GM19397 (cell line): ENCODE results near the gene CKB.

ENCODE experiments used
- ATAC-seq: cut with Tn5 transposase; IDR thresholded peaks from one replicate; pipeline ENCODE4 v1.9.1; 2021; ENCODE audit warnings: mild to moderate bottlenecking, moderate library complexity; ENCODE audit not compliant: unreplicated experiment

Gene CKB

GRCh38 chr14:103550451-103551337 lies 28.1 kb upstream of the CKB start:
- no peak for ATAC-seq

GRCh38 chr14:103549361-103550311 lies 27.0 kb upstream of the CKB start:
- ATAC-seq, result no peak

GRCh38 chr14:103548463-103549351 lies 26.1 kb upstream of the CKB start:
- no peak for ATAC-seq

GRCh38 chr14:103547941-103548462 lies 25.4 kb upstream of the CKB start:
- ATAC-seq, result no peak

- ATAC-seq, result no peak
Observed at GRCh38 chr14:103547455-103547940, 24.9 kb upstream of the CKB start.

- no peak for ATAC-seq
Observed at GRCh38 chr14:103546652-103547454, 24.2 kb upstream of the CKB start.

GRCh38 chr14:103545915-103546651 lies 23.5 kb upstream of the CKB start:
- no peak for ATAC-seq

- ATAC-seq, result no peak
Observed at GRCh38 chr14:103545219-103545914, 22.7 kb upstream of the CKB start.

GRCh38 chr14:103544388-103545218 lies 22.0 kb upstream of the CKB start:
- no peak for ATAC-seq

- no peak for ATAC-seq
Observed at GRCh38 chr14:103543721-103544387, 21.2 kb upstream of the CKB start.

GRCh38 chr14:103543140-103543539 lies 20.5 kb upstream of the CKB start:
- ATAC-seq, result no peak

GRCh38 chr14:103542605-103543088 lies 20.0 kb upstream of the CKB start:
- no peak for ATAC-seq

GRCh38 chr14:103541709-103542604 lies 19.3 kb upstream of the CKB start:
- ATAC-seq, result no peak

GRCh38 chr14:103540821-103541708 lies 18.4 kb upstream of the CKB start:
- ATAC-seq, result no peak
